NCI-H1930 (cell line): ENCODE data around the gene SMCP.

Experiments
- DNase-seq, 2 experiments: peaks; one replicate each; lab custom pipeline; 2025; lab: John Stamatoyannopoulos, UW

Gene SMCP

DNA sequence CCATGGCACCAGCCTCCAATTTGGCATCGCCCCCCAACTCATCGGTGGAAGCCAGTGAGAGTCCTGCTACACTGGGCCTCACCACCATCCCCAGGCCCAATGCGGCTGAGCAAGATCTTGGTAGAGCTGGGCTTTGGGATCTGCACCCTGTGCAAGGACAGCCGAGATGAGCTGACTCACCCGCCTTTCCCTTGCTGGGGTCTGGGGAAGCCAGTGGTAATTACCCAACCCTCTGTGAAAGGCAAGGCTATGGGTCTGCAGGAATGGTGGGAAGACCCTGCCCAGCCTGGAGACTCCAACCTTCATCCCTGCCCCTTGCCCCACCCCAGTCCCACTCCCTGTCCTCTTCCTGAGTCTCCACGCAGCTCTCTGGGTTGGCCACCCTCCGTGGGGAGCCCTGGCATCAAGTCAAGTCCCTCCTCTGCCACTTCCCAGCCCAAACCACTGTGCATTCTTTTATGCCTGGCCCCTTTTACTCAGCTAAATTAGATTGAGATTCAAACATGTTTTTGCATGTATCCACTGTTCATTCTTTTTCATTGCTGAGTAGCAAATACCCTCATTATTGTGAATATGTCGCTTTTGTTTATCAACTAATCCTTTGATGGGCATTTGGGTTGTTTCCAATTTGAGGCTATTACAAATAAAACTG, 8.8 kb downstream of the SMCP start:
- no peak for DNase-seq

DNA sequence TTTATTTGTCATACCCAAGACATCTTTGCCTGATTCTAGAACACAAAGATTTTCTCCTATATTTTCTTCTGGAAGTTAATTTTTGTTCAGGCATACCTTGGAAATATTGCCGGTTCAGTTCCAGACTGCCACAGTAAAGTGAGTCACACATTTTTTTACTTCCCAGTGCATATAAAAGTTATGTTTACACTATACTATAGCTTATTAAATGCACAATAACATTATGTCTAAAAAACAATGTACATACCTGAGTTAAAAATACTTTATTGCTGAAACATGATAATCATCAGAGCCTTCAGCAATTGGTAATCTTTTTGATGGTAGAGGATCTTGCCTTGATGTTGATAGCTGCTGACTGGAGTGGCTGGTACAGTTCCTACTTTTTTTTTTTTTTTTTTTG, 10.0 kb downstream of the SMCP start:
- no peak for DNase-seq

DNA sequence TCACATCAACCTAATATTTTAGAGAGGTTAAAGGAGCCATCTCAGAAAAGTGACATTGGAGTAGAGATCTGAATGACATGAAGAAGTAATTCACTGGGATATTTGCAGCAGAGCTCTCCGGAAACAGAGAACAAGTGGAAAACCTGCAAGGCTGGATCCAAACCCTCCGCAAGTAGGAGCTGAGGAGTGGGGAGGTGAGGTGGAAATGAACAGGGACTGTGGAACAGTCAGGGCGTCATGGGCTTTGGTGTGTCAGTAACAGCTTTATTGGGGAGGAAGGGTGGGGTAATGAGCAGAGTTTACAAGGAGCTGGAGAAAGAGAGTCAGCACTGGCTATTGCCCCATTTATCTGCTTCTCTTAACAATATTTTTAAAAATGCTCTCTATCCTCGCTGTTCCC, 20.9 kb downstream of the SMCP start:
- DNase-seq: no peak

DNA sequence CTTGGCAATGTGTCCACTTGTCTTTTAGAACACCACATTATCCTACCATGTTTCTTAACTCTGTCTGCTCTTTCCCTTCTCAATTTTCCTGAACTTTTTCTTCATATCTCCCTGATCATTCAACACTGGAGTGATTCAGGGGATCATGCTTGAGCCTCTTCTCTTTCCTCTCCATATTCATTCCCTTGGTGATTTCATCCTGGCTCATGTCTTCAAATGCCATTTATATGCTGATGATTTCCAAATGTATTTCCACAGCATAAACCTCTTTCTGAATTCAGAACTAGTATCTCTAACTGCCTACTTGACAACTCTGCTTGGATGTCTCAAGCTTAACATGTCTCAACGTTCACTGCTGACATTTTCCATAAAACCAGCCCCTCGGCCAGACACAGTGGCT, 21.8 kb downstream of the SMCP start:
- DNase-seq: no peak

DNA sequence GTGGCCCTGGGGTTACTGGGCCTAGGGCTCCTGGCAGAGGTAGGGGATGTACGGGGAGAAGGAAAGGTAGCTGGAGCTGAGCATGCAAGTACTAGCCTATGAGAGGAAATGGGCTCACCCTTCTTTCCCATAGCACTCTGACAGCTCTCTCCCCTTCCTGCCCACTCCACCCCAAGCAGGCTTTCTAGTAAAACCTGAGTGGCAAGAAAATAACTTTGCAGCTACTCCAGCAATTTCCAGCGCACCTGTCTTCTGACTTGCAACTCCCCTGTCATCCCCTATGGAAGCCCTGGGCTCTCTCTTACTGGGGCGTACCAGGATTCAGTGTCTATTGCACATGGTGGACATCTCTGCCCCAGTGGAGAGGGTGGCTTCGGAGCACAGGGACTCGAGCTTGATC, 23.5 kb downstream of the SMCP start:
- no peak for DNase-seq

DNA sequence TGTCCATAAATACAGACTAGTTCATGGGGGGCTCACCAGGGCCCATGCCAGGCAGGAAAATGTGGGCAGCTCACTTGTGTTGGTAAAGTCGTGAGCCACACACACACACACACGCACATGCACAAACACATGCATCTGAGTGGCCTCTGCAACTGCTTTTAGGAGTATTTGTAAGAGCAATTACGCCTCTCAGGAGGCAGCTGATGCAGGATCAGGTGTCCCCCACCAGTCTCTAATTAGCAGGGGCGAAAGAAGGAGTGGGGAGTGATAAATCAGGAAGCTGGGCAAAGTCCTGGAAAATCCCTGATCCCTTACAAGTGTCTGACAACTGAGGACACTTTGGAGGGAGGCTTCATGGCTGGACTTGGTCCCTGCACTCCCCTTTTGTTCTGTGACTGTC, 24.5 kb downstream of the SMCP start:
- no peak for DNase-seq

DNA sequence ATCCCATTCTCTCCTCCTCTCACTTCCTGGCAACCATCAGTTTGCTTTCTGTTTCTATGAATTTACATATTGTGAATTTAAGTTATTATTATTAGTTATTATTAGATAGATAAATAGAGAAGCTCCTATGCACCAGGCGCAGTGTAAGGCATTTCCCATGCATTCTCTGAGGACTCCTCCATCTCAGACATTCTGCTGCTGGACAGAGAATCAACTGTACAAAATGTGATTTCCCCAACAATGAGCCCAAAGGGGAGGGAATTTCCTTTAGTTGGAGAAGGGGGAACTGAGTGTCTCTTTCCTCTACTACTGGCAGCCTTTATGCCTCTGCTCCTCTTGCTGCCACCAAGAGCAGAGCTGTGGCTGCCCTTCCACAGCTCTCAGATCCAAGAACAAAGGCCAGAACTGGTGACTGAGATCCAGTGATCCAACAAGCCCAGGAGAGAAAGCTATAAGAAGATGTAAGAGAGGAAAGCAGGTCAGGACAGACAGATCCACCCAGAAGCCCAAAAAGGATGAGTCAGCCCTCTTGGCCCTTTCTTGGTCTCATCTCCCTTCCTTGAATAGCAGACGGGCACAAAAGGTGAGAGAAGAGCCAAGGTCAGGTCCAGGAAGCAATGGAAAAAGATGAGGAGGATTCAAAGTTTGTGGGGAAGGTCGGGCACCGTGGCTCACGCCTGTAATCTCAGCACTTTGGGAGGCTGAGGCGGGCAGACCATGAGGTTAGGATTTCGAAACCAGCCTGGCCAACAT, 26.7 kb downstream of the SMCP start:
- no peak for DNase-seq

DNA sequence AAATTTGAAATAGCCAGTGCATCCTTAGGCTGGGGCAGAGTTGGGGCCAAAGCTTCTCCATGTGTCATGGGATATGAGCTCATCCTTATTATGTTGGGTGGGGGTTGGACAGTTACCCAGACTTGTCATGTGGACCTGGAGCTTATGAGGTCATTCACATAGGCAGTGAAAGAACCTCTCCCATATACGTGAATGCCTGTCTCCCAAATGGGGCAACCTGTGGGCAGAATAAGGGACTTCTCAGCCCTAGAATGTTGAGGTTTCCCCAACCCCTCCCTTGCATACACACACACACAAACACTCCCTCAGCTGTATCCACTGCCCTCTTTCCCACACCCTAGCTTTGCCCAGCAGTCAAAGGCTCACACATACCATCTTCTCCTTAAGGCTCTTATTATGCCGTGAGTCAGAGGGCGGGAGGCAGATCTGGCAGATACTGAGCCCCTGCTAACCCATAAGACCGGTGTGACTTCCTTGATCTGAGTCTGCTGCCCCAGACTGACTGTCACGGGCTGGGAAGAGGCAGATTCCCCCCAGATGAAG, 28.0 kb downstream of the SMCP start:
- no peak for DNase-seq

DNA sequence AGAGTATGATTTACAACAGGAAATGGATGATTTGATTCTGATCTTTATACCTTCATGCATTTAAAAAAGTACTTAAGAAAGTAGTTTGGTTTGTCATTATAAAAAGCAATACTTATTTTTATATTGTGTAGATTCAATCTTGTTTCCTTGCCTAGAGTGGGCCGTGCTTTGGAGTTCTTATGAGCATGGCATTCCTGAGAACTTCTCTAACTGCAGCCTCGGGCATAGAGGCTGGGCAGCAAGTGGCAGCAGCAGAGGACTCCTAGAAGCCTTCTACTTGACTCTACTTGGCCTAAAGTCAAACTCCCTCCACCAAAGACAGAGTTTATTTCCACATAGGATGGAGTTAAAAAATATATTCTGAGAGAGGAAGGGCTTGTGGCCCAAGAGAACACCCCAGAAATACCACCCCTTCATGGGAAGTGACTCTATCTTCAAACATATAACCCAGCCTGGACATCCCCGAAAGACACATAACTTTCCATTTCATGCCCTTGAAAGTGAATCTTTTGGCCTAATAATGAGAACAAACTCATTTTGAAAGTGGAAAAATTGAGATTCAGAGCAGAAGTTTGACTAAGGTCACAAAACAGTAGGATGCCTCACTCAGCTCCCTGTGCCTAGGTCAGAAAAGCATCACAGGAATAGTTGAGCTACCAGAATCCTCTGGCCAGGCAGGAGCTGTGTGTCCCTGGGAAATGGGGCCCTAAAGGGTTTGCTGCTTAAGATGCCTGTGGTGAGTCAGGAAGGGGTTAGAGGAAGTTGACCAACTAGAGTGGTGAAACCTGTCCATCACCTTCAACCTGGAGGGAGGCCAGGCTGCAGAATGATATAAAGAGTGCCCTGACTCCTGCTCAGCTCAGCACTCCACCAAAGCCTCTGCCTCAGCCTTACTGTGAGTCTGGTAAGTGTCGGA, 29.8 kb downstream of the SMCP start, which contains the start of gene IVL:
Gene IVL, plus strand, starts transcription at position 861 of the 916 bp plus-strand sequence. CDS start 1,252 bp downstream, outside the sequence.
- DNase-seq: no peak

DNA sequence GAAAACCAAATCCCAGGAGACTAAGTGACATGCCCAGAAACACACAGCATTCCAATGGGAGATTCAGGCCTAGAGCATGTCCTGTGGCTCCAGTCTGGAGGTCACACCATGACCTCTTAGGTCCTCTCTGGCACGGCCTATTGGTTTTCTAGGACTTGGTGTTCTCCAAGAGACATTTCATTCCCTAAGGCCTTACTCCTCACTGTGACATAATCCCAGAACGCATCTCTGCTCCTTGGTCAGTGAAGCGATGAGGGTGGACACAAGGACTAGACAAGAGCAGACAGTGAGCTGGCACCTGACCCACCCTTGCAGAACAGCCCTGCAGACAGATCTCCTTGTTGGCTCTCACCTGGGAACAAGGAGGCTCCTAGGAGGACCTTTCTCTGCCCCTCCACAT, 31.1 kb downstream of the SMCP start:
- no peak for DNase-seq

DNA sequence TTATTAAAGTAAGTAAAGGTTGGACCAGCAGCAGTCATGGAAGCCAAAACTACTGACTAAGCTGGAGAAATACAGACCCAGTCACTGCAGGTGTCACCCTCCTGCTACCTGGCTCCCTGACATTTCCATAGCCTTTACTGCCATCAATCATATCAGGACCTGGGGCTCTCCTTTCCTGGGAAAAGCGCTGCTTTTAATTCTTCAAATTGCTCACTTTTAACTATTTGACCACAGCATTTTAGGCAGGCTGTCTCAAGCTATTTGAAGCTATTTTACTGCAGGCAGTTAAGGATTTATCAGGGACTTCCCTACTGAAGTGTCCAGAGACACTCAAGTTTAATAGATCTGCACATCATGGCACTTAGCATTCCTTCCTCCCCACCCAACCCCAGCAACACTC, 34.3 kb downstream of the SMCP start:
- DNase-seq: no peak

DNA sequence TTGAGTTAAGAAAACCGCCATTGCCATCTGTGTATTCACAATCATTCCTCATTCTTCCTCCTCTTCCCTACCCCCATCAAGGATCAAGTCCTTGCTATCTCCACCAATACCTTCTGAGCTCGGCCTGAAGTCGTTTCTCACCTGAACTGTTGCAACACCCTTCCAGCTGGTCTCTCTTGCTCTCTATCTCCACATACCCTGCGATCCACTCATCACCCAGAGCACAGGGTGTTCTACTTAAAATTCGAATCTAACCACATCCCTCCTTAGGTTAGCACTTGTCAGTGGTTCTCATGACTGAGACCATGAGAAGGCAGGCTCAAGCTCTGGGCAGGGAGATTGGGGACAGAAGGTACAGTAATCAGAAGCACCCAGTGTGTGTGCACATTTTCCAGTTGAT, 34.8 kb downstream of the SMCP start:
- no peak for DNase-seq

DNA sequence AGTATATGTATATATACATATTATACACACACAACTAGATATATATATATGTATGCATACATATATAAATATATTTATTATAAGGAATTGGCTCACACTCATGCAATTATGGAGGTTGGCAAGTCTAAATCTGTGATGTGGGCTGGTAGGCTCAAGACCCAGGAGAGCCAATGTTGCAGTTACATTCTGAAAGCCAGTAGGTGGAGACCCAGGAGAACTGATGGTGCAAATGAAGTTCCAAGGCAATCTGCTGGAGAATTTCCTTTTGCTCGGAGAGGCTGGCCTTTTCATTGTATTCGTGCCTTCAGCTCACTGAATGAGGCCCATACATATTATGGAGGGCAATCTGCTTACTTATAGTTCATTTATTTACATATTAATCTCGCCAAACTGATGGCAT, 39.7 kb downstream of the SMCP start:
- DNase-seq: peak; percentile 5

DNA sequence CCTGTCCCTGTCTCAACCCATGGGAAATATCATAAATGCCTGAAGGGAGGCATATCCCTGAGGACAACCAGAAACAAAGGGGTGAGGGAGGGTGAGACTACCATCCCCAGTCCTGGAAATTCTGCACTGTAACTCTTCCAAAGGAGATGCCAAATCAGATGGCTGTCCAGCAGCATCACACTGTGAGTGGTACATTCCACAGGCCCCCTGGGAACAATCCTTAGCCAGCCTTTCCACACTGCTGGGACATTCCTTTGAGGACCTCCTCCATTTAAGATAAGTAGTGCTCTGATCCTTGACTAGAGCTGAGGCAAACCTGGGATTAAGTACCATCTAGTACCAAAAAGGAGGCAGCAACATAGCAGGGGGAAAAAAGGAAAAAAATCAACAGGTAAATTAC, 40.9 kb downstream of the SMCP start:
- DNase-seq: no peak

DNA sequence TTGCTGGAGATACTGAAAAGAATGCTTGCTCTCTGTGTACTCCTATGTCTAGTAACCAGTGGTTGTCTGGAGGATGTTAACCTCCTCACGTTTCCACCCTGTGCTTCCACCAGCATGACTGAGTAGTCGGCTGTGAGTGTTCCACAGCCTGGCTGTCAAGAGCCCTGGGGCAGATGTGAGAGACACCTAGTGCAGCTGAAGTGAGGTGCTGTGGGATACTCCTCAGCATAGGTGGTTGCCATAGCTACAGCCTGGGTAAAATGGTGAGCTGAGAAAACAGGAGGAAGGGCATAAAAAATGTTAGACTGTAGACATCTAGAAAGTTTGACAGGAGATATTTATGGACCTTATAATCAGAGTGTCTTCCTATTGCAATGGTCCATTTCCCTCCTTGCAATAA, 46.1 kb downstream of the SMCP start:
- no peak for DNase-seq

DNA sequence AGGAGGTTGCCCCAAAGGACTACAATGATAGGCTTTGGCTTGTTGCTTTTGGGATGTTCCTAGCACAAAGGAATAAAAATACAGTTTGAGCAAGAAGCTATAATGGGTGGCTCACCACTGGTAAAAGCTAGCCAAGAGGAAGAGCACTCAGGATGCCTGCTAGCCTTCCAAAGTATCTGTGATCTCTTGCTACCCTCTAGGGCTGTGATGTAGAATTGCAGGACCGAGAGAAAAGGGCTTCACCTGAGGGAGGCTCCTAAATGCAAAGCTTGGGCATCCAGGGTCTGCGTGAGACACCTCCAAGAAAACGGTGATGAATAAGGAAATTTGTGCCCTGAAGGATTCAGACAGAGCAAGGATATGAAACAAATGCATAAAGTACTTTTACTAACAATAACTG, 48.0 kb downstream of the SMCP start:
- no peak for DNase-seq

DNA sequence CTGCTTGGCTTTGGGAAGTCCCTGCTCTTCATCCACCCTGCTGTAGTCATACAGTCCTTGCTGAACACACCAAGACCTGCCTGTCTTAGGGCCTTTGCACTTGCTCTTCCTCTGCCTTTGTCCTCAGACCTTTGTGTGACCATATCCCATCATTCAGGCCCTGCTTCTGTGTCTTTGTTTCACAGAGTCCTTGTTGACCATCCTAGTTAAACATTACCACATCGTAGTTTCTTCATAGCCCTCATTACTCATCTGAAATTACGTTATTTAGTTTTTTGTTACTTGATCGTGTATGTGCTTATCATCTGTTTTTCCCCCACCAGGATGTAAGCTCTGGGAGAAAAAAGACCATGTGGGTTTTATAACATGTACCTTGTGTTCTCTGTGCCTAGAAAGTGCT, 50.5 kb downstream of the SMCP start:
- DNase-seq: no peak

DNA sequence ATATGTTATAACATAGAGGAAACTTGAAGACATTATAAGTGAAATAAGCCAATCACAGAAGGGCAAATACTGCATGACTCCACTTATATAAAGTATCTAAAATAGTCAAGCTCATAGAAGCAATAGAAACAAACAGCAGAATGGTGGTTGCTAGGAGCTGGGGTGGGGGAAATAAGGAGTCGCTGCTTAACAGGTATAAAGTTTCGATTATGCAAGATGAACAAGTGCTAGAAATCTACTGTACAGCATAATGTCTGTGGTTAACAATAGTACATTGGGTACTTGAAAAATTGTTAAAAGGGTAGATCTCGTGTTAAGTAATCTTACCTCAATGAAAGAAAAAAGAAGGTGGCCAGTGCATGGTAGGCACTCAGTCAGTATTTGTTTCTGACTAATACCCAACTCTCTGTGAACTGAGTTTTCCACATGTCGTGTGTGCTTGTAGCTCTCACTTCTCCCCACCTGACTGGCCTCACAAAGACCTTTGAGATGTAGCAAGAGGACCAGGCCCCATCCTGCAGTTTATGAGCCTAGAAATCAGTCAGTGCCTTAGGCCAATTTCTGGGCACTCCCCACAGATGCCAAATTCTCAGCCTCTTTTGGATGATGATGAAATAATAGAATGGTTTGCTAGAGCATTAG, 54.2 kb downstream of the SMCP start:
- no peak for DNase-seq

DNA sequence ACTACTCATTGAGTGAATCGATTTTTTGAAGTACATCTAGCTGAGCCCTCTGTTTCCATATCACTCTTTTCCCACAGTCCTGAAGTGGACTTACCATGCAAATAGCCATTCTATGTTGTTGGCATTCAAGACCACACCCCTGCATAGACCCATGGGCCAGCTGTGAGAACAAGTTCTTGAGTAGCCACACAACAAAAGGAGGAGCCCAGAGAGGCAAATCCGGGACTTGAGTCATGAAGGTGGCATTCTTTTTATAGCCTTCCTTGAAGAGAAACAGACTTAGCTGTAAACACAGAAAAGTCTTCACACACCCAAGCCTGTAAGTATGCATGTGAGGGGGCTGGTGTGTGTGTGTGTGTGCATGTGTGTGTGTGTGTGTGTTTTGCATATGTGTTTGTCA, 55.1 kb downstream of the SMCP start:
- DNase-seq: no peak
